Peyer's patch (tissue), 4 donors: Measurements from ENCODE around the gene LIPA.

ENCODE experiments used
- POLR2A ChIP-seq, 2 donors: fragments of 450-650 bp; IDR thresholded peaks; one replicate each; pipeline ENCODE4 v1.5.1; 2017; ENCODE audit warnings: antibody characterized with exemption in 2 of 2, mild to moderate bottlenecking in 2 of 2, moderate library complexity in 2 of 2
- TF ChIP-seq, protein P1 (sequence below), 6 experiments: fragments of 450-650 bp in 4 of 6; fragments of 200-600 bp in 2 of 6; sonication (generic) in 1 of 6; IDR thresholded peaks; one replicate each; pipeline ENCODE4 v1.5.1; 2017 to 2019; ENCODE audit warnings: antibody characterized with exemption in 6 of 6, mild to moderate bottlenecking in 3 of 6, moderate library complexity in 1 of 6

DNA sequence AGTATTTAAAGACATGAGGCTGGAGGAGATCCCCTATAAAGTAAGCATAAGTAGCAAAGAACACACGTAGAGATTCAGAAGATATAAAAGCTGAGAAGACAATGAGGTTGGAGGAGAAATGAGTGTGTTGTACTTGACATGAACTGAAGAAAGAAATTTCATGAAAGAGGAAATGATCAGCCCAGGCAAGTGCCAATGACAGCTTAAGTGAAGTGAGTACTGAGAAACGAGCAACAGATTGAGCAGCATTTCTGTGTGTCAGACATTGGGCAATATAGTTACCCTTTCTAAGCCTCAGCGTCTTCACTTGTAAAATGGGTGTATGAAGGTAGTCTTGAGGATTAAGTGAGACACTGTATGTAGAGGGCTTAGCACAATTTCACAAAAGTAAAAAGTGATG is 4.8 kb upstream of the LIPA start:
- TF ChIP-seq, protein P1, sequence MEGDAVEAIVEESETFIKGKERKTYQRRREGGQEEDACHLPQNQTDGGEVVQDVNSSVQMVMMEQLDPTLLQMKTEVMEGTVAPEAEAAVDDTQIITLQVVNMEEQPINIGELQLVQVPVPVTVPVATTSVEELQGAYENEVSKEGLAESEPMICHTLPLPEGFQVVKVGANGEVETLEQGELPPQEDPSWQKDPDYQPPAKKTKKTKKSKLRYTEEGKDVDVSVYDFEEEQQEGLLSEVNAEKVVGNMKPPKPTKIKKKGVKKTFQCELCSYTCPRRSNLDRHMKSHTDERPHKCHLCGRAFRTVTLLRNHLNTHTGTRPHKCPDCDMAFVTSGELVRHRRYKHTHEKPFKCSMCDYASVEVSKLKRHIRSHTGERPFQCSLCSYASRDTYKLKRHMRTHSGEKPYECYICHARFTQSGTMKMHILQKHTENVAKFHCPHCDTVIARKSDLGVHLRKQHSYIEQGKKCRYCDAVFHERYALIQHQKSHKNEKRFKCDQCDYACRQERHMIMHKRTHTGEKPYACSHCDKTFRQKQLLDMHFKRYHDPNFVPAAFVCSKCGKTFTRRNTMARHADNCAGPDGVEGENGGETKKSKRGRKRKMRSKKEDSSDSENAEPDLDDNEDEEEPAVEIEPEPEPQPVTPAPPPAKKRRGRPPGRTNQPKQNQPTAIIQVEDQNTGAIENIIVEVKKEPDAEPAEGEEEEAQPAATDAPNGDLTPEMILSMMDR (IDR thresholded peaks at IDR 0.05): no peak
- TF ChIP-seq POLR2A (IDR thresholded peaks at IDR 0.05): no peak
